Right hindlimb (tissue), 1 donor: ENCODE results near the gene DCAF4.
"Not testable (repeated sequence)": the region's sequence is repeated elsewhere in the genome, so short reads cannot be mapped to it uniquely, and the experiment has no call there.

Source experiments
- DNase-seq: peaks from one replicate; pipeline ENCODE4 v3.0.0-alpha.2; 2018

The DCAF4 gene

DNA sequence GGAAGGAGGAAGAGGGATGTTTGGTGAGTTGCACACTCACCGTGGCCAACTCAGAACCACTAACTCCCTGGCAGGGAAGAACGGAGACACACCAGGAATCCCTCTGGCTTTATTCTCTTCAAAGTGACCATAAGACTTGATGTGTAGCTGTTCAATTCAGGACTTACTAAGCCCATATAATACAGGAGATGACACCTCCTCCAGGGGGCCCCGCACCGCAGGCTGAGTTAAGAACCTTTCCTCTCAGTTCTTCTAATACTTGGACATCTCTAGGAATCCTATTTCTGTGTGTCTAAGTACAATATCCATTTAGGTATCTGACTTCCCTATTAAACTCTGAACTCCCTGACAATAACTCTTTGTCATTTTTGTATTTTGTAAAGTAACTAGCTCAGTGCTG is 49.5 kb downstream of the DCAF4 start:
- DNase-seq, result no peak

DNA sequence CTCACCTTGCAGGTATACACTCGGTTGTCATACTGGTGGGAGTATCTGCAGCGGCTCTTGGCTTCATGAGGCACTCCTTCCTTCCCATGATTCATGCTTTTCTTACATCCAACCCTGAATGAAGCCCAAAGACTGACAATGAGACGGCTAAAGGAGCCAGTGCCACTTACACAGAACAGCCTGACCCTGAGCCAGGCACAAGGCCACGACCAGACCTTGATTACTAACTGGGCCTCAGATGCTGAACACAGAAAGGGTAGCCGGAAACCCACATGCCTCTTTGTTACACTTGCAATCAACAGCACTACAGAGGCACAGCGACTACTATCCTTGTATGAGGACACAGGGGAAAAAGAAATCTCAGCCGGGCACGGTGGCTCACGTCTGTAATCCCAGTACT is 52.6 kb downstream of the DCAF4 start:
- DNase-seq, result no peak

DNA sequence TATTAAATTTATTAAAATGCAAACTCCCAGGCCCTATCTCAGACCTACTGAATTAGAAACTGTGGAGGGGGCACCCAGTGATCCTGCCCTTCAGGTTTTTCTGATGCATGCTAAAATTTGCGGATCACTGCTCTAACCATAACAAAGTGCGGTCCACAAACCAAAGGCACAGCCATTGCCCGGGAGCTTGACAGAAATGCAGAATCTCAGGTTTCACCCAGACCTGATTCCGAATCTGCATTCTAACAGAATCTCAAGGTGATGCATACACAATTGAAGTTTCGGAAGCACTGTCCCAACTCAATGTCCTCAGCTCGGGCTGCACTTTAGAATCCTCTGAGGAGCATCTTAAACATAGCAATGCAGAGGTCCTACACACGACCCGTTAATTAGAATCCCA is 54.6 kb downstream of the DCAF4 start:
- DNase-seq, result no peak

DNA sequence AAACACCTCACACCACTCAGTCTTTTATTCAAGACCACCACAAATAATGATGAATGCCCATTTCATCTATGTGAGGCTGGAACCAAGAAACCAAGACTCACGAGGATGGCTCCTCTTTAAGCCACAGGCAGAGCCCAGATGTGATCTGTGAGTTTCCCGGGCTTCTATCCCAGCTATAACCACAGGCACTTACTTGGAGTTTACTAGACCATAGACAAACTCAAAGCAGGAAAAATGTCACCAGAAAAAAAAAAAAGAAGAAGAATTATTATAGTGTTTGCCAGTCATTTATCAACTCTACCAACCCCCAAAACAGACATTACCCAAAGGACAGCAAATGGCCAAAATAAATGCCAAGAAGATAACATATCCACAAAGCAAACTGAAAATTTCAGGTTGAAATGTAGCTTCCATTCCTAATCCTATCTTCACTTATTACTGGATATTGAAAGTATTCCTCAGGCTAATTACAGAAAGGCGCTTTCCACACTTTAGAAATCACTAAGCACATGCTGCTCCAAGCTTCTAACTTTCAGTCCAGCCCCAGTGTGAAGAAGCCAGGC is 56.0 kb downstream of the DCAF4 start:
- no peak for DNase-seq

DNA sequence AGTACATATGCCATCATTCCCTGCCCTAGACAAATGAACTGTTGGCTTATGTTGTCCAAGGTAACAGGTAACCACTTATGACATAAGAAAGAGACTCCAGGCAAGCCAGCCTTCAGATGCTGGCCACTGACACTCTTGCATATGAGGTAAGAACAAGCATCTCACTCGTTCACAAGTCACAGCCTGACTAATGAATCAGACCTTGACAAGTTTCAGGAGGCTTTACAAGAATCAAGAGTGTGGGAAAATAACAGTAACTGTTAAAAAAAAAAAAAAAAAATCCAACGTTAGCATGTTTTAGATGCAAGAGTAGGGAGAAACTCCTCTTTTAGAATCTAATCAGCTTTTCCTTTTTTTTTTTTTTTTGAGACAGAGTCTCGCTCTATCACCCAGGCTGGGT is 60.0 kb downstream of the DCAF4 start:
- DNase-seq, result no peak

DNA sequence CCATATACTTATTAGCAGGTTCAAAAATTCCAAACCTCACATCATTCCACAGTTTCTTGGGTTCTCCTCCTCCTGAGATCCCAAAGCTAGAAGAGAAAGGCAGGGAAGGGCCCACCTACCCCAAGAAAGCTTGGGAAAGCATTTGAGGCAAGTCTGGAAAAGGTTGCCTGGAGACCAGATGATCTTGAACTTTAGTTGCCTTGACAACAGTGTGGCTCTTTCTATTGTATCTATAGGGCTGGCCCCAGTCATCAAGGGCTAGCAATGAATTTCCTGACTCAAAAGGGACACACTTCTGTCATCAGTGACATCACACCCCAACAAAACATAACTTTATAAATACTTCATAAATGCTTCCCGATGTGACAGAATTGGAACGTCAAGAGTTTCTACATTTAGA is 60.6 kb downstream of the DCAF4 start:
- no peak for DNase-seq

DNA sequence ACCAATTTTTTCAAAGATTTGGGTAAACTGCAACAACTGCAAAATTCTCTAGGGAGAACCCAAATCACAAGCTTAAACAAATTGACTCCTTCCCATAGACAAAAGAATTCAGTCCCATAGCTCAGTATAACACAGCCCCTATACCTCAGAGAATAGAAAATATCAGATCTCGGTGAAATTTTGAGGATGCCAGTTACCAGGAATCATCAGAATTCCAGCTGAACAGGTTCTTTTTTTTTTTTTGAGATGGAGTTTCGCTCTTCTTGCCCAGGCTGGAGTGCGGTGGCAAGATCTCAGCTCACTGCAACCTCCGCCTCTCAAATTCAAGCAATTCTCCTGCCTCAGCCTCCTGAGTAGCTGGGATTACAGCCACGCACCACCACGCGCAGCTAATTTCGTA is 63.9 kb downstream of the DCAF4 start:
- no peak for DNase-seq

DNA sequence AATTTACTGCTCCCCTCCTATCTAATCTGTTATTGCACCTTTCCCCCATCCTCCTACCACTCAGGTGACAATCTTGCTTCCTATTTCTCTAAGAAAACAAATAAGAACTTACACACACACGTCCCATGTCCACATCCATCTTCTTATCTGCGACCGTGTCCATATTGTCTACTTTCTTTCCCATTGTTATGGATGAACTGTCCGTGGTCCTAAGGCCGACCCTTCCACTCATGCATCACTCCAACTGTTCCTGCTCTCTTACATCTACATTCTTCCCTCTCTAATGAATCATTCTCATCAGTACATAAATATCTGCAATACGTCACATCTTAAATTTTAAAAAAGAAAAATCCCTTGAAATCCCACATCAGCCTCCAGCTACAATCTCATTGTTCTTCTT is 70.7 kb downstream of the DCAF4 start:
- no peak for DNase-seq

DNA sequence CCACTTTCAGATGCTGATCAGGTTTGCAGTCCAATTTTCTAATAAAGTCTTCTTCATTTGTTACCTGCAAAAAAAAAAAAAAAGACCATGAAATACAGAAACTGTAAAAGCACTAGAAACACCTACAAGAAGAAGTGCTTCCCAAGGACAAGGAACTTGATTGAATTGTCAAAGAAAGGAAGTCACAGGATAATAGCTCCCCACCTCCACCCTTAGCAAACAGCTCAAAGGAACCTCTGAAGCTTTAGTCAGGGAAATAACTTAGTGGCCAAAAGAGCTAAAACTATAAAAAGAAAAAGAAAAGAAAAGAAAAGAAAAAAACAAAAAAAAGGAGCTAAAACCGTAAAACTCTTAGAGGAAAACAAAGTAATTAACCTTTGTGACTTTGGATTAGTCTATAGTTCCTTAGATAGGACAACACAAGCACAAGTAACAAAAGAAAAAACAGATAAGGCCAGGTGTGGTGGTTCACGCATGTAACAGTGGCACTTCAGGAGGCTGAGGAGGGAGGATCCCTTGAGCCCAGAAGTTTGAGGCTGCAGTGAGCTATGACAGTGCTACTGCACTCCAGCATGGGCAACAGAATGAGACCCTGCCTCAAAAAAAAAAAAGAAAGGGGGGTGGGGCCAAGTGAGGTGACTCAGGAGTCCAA is 72.1 kb downstream of the DCAF4 start:
- DNase-seq, result no peak

DNA sequence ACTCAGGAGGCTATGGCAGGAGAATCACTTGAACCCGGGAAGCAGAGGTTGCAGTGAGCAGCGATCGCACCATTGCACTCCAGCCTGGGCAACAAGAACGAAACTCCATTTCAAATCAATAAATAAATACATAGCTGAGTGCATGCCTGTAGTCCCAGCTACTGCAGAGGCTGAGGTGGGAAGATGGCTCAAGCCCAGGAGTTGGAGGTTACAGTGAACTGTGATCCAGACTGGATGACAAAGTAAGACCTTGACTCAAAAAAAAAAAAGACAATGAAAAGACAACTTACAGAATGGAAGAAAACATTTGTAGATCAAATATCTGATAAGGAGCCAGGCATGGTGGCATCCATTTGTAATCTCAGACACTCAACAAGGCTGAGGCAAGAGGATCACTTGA is 73.1 kb downstream of the DCAF4 start:
- DNase-seq, result no peak

DNA sequence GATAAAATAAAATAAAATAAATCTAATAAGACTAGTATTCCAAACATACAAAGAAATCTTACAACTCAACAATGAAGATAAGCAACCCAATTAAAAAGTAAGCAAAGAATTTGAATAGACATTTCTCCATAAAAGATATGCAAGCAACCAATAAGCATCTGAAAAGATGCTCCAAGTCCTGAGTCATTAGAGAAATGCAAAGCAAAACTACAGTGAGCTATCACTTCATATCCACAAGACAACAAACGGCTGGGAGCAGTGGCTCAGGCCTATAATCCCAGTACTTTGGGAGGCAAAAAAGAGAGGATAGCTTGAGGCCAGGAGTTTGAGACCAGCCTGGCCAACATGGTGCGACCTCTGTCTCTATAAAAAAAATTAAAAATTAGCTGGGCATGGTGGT is 73.8 kb downstream of the DCAF4 start:
- no peak for DNase-seq

DNA sequence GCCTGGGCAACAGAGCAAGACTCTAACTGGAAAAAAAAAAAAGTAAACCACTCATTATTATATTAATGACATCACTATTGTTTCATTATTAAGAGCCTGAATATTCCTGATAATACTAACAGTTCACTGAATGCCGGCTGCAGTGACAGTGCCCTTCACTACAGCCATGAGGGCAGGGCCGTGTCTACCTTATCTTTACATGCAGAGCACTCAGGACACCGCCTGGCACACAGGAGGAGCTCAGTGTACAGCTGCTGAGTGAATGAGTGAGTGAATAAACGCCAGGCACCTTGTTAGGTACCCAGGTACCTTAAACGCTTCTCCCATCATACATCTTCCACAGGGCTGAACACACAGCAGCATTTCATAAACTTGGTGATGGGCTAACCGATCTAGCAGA is 77.4 kb downstream of the DCAF4 start:
- DNase-seq, result no peak

DNA sequence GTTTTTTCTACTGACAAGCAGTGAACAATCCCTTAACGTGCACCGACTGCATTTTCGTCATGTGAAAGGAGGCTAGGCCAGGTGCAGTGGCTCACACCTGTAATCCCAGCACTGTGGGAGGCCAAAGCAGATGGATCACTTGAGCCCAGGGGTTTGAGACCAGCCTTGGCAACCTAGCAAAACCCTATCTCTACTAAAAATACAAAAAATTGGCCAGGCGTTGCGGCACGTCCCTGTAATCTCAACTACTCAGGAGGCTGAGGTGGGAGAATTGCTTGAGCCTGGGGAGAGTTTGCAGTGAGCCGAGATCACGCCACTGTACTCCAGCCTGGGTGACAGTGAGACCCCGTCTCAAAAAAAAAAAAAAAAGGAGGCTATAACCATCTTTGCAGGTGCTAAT is 78.4 kb downstream of the DCAF4 start:
- DNase-seq, result not testable (repeated sequence)

DNA sequence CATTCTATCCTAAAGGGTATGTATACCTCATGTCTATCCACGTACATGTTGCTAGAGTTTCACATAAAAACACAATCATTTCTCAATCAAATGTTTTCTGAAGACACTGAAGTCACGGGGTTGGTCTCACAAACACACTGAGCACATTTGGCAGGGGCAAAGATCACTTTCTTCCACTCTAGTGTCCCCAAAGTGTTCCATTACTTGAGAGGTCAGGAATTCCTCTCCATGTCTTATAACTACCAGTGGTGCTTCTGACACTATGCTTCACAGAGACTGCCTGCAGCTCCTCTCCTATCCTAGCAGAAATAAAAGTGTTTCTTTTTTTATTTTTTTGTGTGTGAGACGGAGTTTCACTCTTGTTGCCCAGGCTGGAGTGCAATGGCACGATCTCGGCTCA is 81.6 kb downstream of the DCAF4 start:
- no peak for DNase-seq

DNA sequence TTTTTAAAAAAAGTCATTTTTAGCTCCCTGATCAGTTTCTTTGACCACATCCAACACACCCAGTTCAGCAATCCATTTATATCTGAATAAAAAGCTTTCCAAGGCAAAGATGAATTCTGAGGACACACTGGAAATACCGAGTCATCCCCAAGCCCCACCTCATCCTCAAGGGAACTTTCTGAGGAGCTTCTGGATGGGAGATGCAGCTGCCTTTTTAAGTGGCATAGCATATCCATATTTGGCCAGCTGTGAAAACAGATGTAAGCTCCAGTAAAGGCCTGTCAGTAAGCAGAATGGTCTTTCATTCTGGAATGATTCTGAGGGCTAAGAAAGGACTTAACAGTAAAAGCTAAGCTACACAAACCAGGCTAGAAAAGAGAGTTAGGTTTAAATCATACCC is 82.2 kb downstream of the DCAF4 start:
- DNase-seq, result peak; percentile 35
